Mesendoderm (in vitro differentiated cells): ENCODE data around the gene RHOA.
A peak's percentile ranks its signal among the peaks of the same experiment; 100 is the strongest.

Source experiments
- DNase-seq: peaks from one replicate; pipeline ENCODE4 v3.0.0; 2013
- H2AK5ac ChIP-seq: 2 replicates; pipeline ENCODE4 v1.6.1; 2013; ENCODE audit warnings: low read length, inconsistent platforms
- H2BK120ac ChIP-seq: 2 replicates; pipeline ENCODE4 v1.6.1; 2013; ENCODE audit warnings: low read depth, mild to moderate bottlenecking, low read length, moderate library complexity, mixed read lengths
- H2BK15ac ChIP-seq: replicated peaks from 2 replicates; pipeline ENCODE4 v1.6.1; 2013; ENCODE audit warnings: low read depth, mild to moderate bottlenecking, moderate library complexity
- H2BK5ac ChIP-seq: 2 replicates; pipeline ENCODE4 v1.6.1; 2013; ENCODE audit warnings: low read length, inconsistent platforms
- H3K18ac ChIP-seq: 2 replicates; pipeline ENCODE4 v1.6.1; 2013; ENCODE audit warnings: mild to moderate bottlenecking, low read length, mixed read lengths
- H3K23ac ChIP-seq: one replicate; pipeline ENCODE4 v1.6.1; 2013; ENCODE audit warnings: low read length
- H3K27ac ChIP-seq: 2 replicates; pipeline ENCODE4 v1.5.1; 2013; ENCODE audit warnings: low read depth, mild to moderate bottlenecking, inconsistent platforms, low read length, moderate library complexity
- H3K27me3 ChIP-seq: 2 replicates; pipeline ENCODE4 v1.6.1; 2013; ENCODE audit warnings: low read length, control low read depth, mild to moderate bottlenecking, inconsistent platforms; ENCODE audit not compliant: insufficient read depth, poor library complexity
- H3K36me3 ChIP-seq: 2 replicates; pipeline ENCODE4 v1.6.1; 2013; ENCODE audit warnings: low read length, inconsistent platforms; ENCODE audit not compliant: control insufficient read depth, insufficient read depth
- H3K4ac ChIP-seq: one replicate; pipeline ENCODE4 v1.6.1; 2013; ENCODE audit warnings: low read depth, mild to moderate bottlenecking, low read length, moderate library complexity
- H3K4me1 ChIP-seq: 2 replicates; pipeline ENCODE4 v1.6.1; 2013; ENCODE audit warnings: low read depth, low read length, inconsistent platforms; ENCODE audit not compliant: control insufficient read depth
- H3K4me2 ChIP-seq: 2 replicates; pipeline ENCODE4 v1.6.1; 2013; ENCODE audit warnings: low read length
- H3K4me3 ChIP-seq: 2 replicates; pipeline ENCODE4 v1.5.1; 2013; ENCODE audit warnings: mild to moderate bottlenecking, low read length
- H3K56ac ChIP-seq: one replicate; pipeline ENCODE4 v1.6.1; 2013; ENCODE audit warnings: low read length
- H3K79me1 ChIP-seq: 2 replicates; pipeline ENCODE4 v1.6.1; 2013; ENCODE audit warnings: low read length, inconsistent platforms
- H3K79me2 ChIP-seq: 2 replicates; pipeline ENCODE4 v1.6.1; 2013; ENCODE audit warnings: mild to moderate bottlenecking, low read length; ENCODE audit not compliant: control insufficient read depth, insufficient read depth
- H3K9ac ChIP-seq: 2 replicates; pipeline ENCODE4 v1.6.1; 2013; ENCODE audit warnings: low read length, inconsistent platforms
- H4K5ac ChIP-seq: one replicate; pipeline ENCODE4 v1.6.1; 2013; ENCODE audit warnings: low read length
- H4K8ac ChIP-seq: one replicate; pipeline ENCODE4 v1.6.1; 2013; ENCODE audit warnings: low read depth, mild to moderate bottlenecking, control low read depth, low read length, moderate library complexity
- WGBS: extraction: QIAGEN DNeasy Blood & Tissue Kit; methylation state at CpG from one replicate; pipeline ENCODE4 v1.1.7; 2013; ENCODE audit warnings: low lambda C conversion rate, missing lambda C conversion rate; ENCODE audit not compliant: insufficient coverage; ENCODE audit errors: extremely low coverage; 5-methylcytosine and 5-hydroxymethylcytosine counted together

The RHOA gene

DNA sequence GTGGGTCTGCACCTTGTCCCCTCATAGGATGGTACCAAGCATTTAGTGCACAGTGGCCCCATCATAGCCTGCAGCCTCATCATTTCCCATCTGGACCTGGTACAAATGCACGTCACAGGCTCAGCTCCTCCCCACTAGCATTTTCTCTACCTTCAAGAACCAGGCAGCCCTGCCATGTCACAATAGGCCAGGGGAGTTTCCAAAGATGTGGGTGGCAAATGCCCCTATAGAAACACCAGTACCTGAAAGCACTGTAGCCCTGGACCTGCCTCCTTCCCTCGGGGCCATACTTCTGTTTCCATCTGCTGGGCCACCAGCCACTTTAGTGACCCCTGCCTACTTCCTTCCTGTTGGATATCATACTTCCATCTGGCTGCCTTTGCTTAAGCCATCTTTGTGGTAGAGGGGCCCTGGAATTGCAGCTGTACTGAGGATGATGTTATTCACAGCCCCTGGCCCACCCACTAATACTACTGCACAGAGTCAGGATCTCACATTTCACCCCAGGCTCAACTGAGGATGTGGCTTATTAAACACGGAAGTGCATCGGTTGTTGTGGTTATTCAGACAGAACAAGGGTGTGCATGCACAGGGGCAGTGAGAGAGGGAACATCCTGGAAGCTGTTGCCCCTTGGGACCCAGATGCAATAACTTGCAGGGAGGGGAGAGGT lies 4.3 kb upstream of the RHOA start:
- no peak overlapping the region for H3K4ac ChIP-seq
- H3K9ac ChIP-seq = no peak overlapping the region
- H3K23ac ChIP-seq = no peak overlapping the region
- no peak for DNase-seq
- H2BK15ac ChIP-seq = no peak overlapping the region
- WGBS = no CpG with 5 or more reads among the region's 4 CpGs
- peaks cover 8% of the 10 kb centered on the region for H3K79me1 ChIP-seq
- no peak overlapping the region for H3K56ac ChIP-seq
- H4K5ac ChIP-seq = no peak overlapping the region
- H3K18ac ChIP-seq = no peak overlapping the region
- H2AK5ac ChIP-seq = no peak overlapping the region
- no peak overlapping the region for H3K4me3 ChIP-seq
- H3K79me2 ChIP-seq = peaks cover 11% of the 10 kb centered on the region
- H3K27me3 ChIP-seq = no peaks in the 10 kb centered on the region
- peaks cover 11% of the 10 kb centered on the region for H3K4me1 ChIP-seq
- peaks cover 2% of the 10 kb centered on the region for H3K36me3 ChIP-seq
- H2BK120ac ChIP-seq = no peak overlapping the region
- no peak overlapping the region for H2BK5ac ChIP-seq
- no peak overlapping the region for H3K27ac ChIP-seq
- H4K8ac ChIP-seq = no peak overlapping the region
- H3K4me2 ChIP-seq = no peak overlapping the region

- no peak overlapping the region for H3K4ac ChIP-seq
- no peak overlapping the region for H3K4me3 ChIP-seq
- peaks cover 11% of the 10 kb centered on the region for H3K4me1 ChIP-seq
- H4K5ac ChIP-seq = no peak overlapping the region
- H2BK15ac ChIP-seq = no peak overlapping the region
- no peak overlapping the region for H3K18ac ChIP-seq
- no peak for DNase-seq
- no peak overlapping the region for H3K56ac ChIP-seq
- H2BK120ac ChIP-seq = no peak overlapping the region
- peaks cover 2% of the 10 kb centered on the region for H3K36me3 ChIP-seq
- no peak overlapping the region for H4K8ac ChIP-seq
- no peak overlapping the region for H3K23ac ChIP-seq
- H3K27me3 ChIP-seq = no peaks in the 10 kb centered on the region
- peaks cover 8% of the 10 kb centered on the region for H3K79me1 ChIP-seq
- peaks cover 25% of the 10 kb centered on the region for H3K79me2 ChIP-seq
- no peak overlapping the region for H3K9ac ChIP-seq
- no peak overlapping the region for H2AK5ac ChIP-seq
- H2BK5ac ChIP-seq = no peak overlapping the region
- no peak overlapping the region for H3K27ac ChIP-seq
- H3K4me2 ChIP-seq = no peak overlapping the region
- WGBS = no CpG with 5 or more reads among the region's 2 CpGs
Observed at GRCh38 chr3:49414753-49415152, 3.0 kb upstream of the RHOA start.

- no CpG with 5 or more reads among the region's 6 CpGs for WGBS
- H3K27me3 ChIP-seq = no peaks in the 10 kb centered on the region
- H3K4me2 ChIP-seq = peak overlapping the region; percentile 0
Observed at GRCh38 chr3:49413338-49413734, 1.6 kb upstream of the RHOA start.

GRCh38 chr3:49412632-49413337 lies 1.0 kb upstream of the RHOA start:
- Histone ChIP-seq H2BK5ac (peak overlapping the region; percentile 66), H3K4me2 (peak overlapping the region; percentile 85), H3K36me3 (peaks cover 2% of the 10 kb centered on the region), H3K27me3 (no peaks in the 10 kb centered on the region), H3K4me3 (peak overlapping the region; percentile 75), H3K23ac (no peak overlapping the region), H3K18ac (peak overlapping the region; percentile 31), H4K5ac (peak overlapping the region; percentile 62), H3K56ac (peak overlapping the region; percentile 98), H3K4me1 (peaks cover 11% of the 10 kb centered on the region), H2BK120ac (no peak overlapping the region), H3K27ac (peak overlapping the region; percentile 15), H3K4ac (peak overlapping the region; percentile 66), H3K79me2 (peaks cover 42% of the 10 kb centered on the region), H2AK5ac (peak overlapping the region; percentile 99), H2BK15ac (no peak overlapping the region), H4K8ac (no peak overlapping the region), H3K79me1 (peaks cover 8% of the 10 kb centered on the region), H3K9ac (peak overlapping the region; percentile 96)
- DNase-seq = peak; percentile 40
- WGBS = no CpG with 5 or more reads among the region's 16 CpGs

More at GRCh38 chr3:49413338-49413734, 1.6 kb upstream of the RHOA start:
- Histone ChIP-seq H2BK15ac (no peak overlapping the region), H3K18ac (no peak overlapping the region), H3K27ac (no peak overlapping the region), H2BK5ac (no peak overlapping the region), H3K4ac (no peak overlapping the region), H3K36me3 (peaks cover 2% of the 10 kb centered on the region), H4K5ac (no peak overlapping the region), H3K23ac (no peak overlapping the region), H3K79me2 (peaks cover 39% of the 10 kb centered on the region), H3K56ac (peak overlapping the region; percentile 98), H2AK5ac (peak overlapping the region; percentile 39), H2BK120ac (no peak overlapping the region), H3K9ac (peak overlapping the region; percentile 96), H4K8ac (no peak overlapping the region), H3K4me3 (no peak overlapping the region), H3K79me1 (peaks cover 8% of the 10 kb centered on the region), H3K4me1 (peaks cover 11% of the 10 kb centered on the region)
- DNase-seq = no peak

DNA sequence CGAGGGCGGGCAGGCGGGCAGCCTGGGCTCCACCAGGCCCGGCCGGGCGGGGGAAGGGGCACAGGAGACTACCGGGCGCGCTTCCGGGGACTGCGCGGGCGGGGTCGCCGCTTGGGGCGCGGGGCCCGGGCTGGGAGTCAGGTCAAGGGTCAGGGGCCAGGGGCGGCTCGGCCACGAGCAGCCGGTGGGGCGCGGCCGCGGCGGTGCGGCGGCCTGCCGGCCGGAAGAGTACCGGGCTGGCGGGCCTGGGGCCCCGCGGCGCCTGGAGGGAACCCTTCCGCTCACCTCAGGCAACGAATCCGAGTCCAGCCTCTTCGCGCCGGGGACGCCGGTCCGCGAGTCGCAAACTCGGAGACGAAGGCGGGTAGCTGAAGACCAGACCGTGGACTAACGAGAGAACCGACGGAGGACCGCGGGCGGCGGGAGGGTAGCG lies 225 bp downstream of the RHOA start:
- peak overlapping the region; percentile 96 for H3K4me3 ChIP-seq
- H3K23ac ChIP-seq = peak overlapping the region; percentile 94
- no CpG with 5 or more reads among the region's 59 CpGs for WGBS
- peaks cover 6% of the 10 kb centered on the region for H3K4me1 ChIP-seq
- H3K79me1 ChIP-seq = peaks cover 8% of the 10 kb centered on the region
- H2BK15ac ChIP-seq = no peak overlapping the region
- peak overlapping the region; percentile 99 for H3K18ac ChIP-seq
- DNase-seq = no peak
- H3K4ac ChIP-seq = peak overlapping the region; percentile 98
- H3K27me3 ChIP-seq = no peaks in the 10 kb centered on the region
- no peak overlapping the region for H3K4me2 ChIP-seq
- peak overlapping the region; percentile 96 for H3K9ac ChIP-seq
- peaks cover 54% of the 10 kb centered on the region for H3K79me2 ChIP-seq
- H4K8ac ChIP-seq = peak overlapping the region; percentile 57
- no peak overlapping the region for H4K5ac ChIP-seq
- no peaks in the 10 kb centered on the region for H3K36me3 ChIP-seq
- peak overlapping the region; percentile 75 for H2BK5ac ChIP-seq
- H3K27ac ChIP-seq = peak overlapping the region; percentile 97
- no peak overlapping the region for H2AK5ac ChIP-seq
- H3K56ac ChIP-seq = peak overlapping the region; percentile 98
- peak overlapping the region; percentile 34 for H2BK120ac ChIP-seq
